Measurements from ENCODE around the gene XG. TPM values are rescaled to one million over a fixed set of nuclear protein-coding genes. Genes with fewer than 3 reads are reported as not detected.

Gene XG
- total and polyA plus RNA-seq, 2 of the 4 experiments (the other 2 are of a cell fraction): under 0.01 TPM; not detected in 1

DNA sequence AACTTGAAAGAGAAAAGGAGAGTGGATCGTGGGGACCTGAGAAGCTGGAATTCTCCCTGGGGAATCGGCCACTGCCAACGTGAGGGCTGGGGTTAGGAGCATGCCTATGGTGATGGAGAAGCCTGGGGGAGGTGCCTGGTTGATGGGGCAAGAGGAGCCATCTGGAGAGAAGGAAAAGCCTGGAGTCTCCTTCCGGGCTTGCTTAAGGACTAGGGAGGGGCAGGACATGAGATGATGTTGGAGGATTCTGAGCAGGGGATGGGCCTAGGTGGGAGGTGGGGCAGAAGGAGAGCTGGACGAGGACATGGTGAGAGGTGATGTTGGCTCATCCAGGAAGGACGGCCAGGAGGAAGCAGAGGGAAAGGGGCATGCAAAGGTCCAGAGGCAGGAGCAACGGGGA lies 41.9 kb downstream of the XG start:
- 20% methylated on average over 3 of the region's 7 CpGs; no CpG with 5 or more reads in 1 of the 2 experiments for WGBS, 2 experiments (ENCODE audit: extremely low coverage in 2 of 2, insufficient read length in 1 of 2)
- ATAC-seq (ENCODE audit: low read depth) (no peak; the same call in 1 of the 2 replicates), DNase-seq (no peak)
- no peak overlapping the region for H3K23ac ChIP-seq (ENCODE audit: low read depth, low read length)
- no peak overlapping the region for H3K4ac ChIP-seq (ENCODE audit: low read depth, low read length)
- TF ChIP-seq, protein P1, sequence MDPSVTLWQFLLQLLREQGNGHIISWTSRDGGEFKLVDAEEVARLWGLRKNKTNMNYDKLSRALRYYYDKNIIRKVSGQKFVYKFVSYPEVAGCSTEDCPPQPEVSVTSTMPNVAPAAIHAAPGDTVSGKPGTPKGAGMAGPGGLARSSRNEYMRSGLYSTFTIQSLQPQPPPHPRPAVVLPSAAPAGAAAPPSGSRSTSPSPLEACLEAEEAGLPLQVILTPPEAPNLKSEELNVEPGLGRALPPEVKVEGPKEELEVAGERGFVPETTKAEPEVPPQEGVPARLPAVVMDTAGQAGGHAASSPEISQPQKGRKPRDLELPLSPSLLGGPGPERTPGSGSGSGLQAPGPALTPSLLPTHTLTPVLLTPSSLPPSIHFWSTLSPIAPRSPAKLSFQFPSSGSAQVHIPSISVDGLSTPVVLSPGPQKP (IDR thresholded peaks at IDR 0.05; ENCODE audit: borderline replicate concordance, low read depth, low read length): no peak
- TF ChIP-seq RFX5 (IDR thresholded peaks at IDR 0.05; ENCODE audit: low read depth, low read length): no peak
- TF ChIP-seq POLR2A (IDR thresholded peaks at IDR 0.05; ENCODE audit: low read depth, low read length): no peak
- no peak for TF ChIP-seq MXI1 (IDR thresholded peaks at IDR 0.05; ENCODE audit: borderline replicate concordance, low read depth, low read length)
- TF ChIP-seq, protein P2, sequence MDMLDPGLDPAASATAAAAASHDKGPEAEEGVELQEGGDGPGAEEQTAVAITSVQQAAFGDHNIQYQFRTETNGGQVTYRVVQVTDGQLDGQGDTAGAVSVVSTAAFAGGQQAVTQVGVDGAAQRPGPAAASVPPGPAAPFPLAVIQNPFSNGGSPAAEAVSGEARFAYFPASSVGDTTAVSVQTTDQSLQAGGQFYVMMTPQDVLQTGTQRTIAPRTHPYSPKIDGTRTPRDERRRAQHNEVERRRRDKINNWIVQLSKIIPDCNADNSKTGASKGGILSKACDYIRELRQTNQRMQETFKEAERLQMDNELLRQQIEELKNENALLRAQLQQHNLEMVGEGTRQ (IDR thresholded peaks at IDR 0.05; ENCODE audit: low read depth, low read length): no peak
- no peak for TF ChIP-seq CEBPB (IDR thresholded peaks at IDR 0.05; ENCODE audit: low read depth, low read length)
- TF ChIP-seq RAD21 (IDR thresholded peaks at IDR 0.05; ENCODE audit: low read length): no peak
- TF ChIP-seq SMC3 (IDR thresholded peaks at IDR 0.05; ENCODE audit: low read depth, low read length): no peak
- TF ChIP-seq BHLHE40 (IDR thresholded peaks at IDR 0.05; ENCODE audit: low read depth, low read length): no peak
- TF ChIP-seq, protein P3, sequence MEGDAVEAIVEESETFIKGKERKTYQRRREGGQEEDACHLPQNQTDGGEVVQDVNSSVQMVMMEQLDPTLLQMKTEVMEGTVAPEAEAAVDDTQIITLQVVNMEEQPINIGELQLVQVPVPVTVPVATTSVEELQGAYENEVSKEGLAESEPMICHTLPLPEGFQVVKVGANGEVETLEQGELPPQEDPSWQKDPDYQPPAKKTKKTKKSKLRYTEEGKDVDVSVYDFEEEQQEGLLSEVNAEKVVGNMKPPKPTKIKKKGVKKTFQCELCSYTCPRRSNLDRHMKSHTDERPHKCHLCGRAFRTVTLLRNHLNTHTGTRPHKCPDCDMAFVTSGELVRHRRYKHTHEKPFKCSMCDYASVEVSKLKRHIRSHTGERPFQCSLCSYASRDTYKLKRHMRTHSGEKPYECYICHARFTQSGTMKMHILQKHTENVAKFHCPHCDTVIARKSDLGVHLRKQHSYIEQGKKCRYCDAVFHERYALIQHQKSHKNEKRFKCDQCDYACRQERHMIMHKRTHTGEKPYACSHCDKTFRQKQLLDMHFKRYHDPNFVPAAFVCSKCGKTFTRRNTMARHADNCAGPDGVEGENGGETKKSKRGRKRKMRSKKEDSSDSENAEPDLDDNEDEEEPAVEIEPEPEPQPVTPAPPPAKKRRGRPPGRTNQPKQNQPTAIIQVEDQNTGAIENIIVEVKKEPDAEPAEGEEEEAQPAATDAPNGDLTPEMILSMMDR (conservative IDR thresholded peaks at IDR 0.05; ENCODE audit: low read depth, low read length): no peak
- H2AFZ ChIP-seq (replicated peaks; ENCODE audit: low read length, poor library complexity): peak overlapping the region; percentile 43
- H2BK20ac ChIP-seq (ENCODE audit: low read depth, low read length): no peak overlapping the region
- no peak overlapping the region for H4K5ac ChIP-seq (ENCODE audit: low read depth, low read length)
- CTCF ChIA-PET: no interaction called here
- no peak overlapping the region for H2BK5ac ChIP-seq (ENCODE audit: low read depth, low read length, poor library complexity, severe bottlenecking)
- no peak overlapping the region for H3K56ac ChIP-seq (ENCODE audit: extremely low read depth, insufficient read depth, low read length)
- H2AK9ac ChIP-seq (replicated peaks; ENCODE audit: low read depth, low read length, poor library complexity): no peak overlapping the region
- H3K4me1 ChIP-seq (ENCODE audit: control insufficient read depth, insufficient read depth, low read length): no peaks in the 10 kb centered on the region
- H4K20me1 ChIP-seq (ENCODE audit: insufficient read depth, low read length): no peaks in the 10 kb centered on the region
- H2BK15ac ChIP-seq (ENCODE audit: low read depth, low read length): no peak overlapping the region
- H3K9ac ChIP-seq (ENCODE audit: low read depth, low read length): no peak overlapping the region
- no TSS peak for BruUV-seq (replicated peaks)
- no peaks in the 10 kb centered on the region for H3K36me3 ChIP-seq (ENCODE audit: control insufficient read depth, insufficient read depth, low read length)
- intact Hi-C loops (cut with micrococcal nuclease) (no loop called here), in situ Hi-C loops (cut with MboI; ENCODE audit: low sequenced_read_pairs) (no loop called here), dilution Hi-C loops (cut with HindIII; ENCODE audit: low sequenced_read_pairs, unreplicated experiment) (no loop called here)
- H2BK120ac ChIP-seq (ENCODE audit: low read depth, low read length): no peak overlapping the region
- H2AK5ac ChIP-seq (ENCODE audit: low read depth, low read length): no peak overlapping the region
- no peak overlapping the region for H4K8ac ChIP-seq (ENCODE audit: low read depth in 2 of 2, low read length in 2 of 2)
- peaks cover 10% of the 10 kb centered on the region for H3K27me3 ChIP-seq (ENCODE audit: control insufficient read depth, insufficient read depth, low read length)
- POLR2A ChIA-PET (ENCODE audit: unreplicated experiment): no interaction called here
- no peak overlapping the region for H3K27ac ChIP-seq (ENCODE audit: insufficient read depth, low read length)
- H3K4me3 ChIP-seq (ENCODE audit: insufficient read depth, low read depth, low read length): no peak overlapping the region
- no peaks in the 10 kb centered on the region for H3K79me1 ChIP-seq (ENCODE audit: low read depth in 1 of 2, low read length in 2 of 2)
- H3K14ac ChIP-seq (replicated peaks; ENCODE audit: low read depth, low read length): no peak overlapping the region
- no peak overlapping the region for H4K91ac ChIP-seq (ENCODE audit: insufficient read depth, low read depth, low read length)
- no peaks in the 10 kb centered on the region for H3K9me1 ChIP-seq (ENCODE audit: insufficient read depth, low read length)
- H3K18ac ChIP-seq (ENCODE audit: low read depth, low read length): no peak overlapping the region
- H3K4me2 ChIP-seq (ENCODE audit: low read depth, low read length): no peak overlapping the region
- no peaks in the 10 kb centered on the region for H3K9me3 ChIP-seq (ENCODE audit: control insufficient read depth, insufficient read depth, low read length)

All from IMR-90 (cell line).